ENCODE measurements around the gene AMER1. TPM values are rescaled to one million over a fixed set of nuclear protein-coding genes. Genes with fewer than 3 reads are reported as not detected.

The AMER1 gene
- total RNA-seq, 4 donors from 2014 or later = 4.0 to 11.1 (median 5.1) TPM

GRCh38 chrX:64202808-64203325, 2.6 kb downstream of the AMER1 start:
- intact Hi-C loops (cut with DNase I) = no loop called here

GRCh38 chrX:64198036-64198435, 7.5 kb downstream of the AMER1 start:
- H3K4me1 ChIP-seq = peaks cover 0 to 3% (median 0%) of the 10 kb centered on the region in 3 donors
- no peaks in the 10 kb centered on the region for H3K9me3 ChIP-seq
- H3K27me3 ChIP-seq = no peaks in the 10 kb centered on the region
- H3K36me3 ChIP-seq = peaks cover 0 to 5% (median 0%) of the 10 kb centered on the region in 3 donors
- DNase-seq = no peak
- no peak overlapping the region for H3K27ac ChIP-seq
- TF ChIP-seq POLR2A (IDR thresholded peaks at IDR 0.05) (no peak), CTCF (IDR thresholded peaks at IDR 0.05) (no peak)
- H3K4me3 ChIP-seq = no peak overlapping the region
- intact Hi-C loops (cut with DNase I) = no loop called here

More at GRCh38 chrX:64202808-64203325, 2.6 kb downstream of the AMER1 start:
- 65 to 86% methylated on average over 2 of the region's 2 CpGs for WGBS, 2 donors
- no peaks in the 10 kb centered on the region for H3K36me3 ChIP-seq
- peaks cover 5 to 34% (median 7%) of the 10 kb centered on the region in 3 donors for H3K4me1 ChIP-seq
- DNase-seq = no peak
- TF ChIP-seq POLR2A (IDR thresholded peaks at IDR 0.05) = no peak
- no peak for TF ChIP-seq CTCF (IDR thresholded peaks at IDR 0.05)
- H3K27ac ChIP-seq = no peak overlapping the region
- H3K9me3 ChIP-seq = no peaks in the 10 kb centered on the region
- H3K27me3 ChIP-seq = no peaks in the 10 kb centered on the region
- H3K4me3 ChIP-seq = no peak overlapping the region

GRCh38 chrX:64196606-64197005, 8.9 kb downstream of the AMER1 start:
- TF ChIP-seq POLR2A (IDR thresholded peaks at IDR 0.05) (no peak), CTCF (IDR thresholded peaks at IDR 0.05) (no peak)
- no peak overlapping the region for H3K4me3 ChIP-seq
- peaks cover 0 to 19% (median 0%) of the 10 kb centered on the region in 3 donors for H3K36me3 ChIP-seq
- WGBS, 2 donors = 87 to 94% methylated on average over 3 of the region's 3 CpGs
- H3K27me3 ChIP-seq = no peaks in the 10 kb centered on the region
- H3K27ac ChIP-seq = no peak overlapping the region
- no peaks in the 10 kb centered on the region for H3K9me3 ChIP-seq
- H3K4me1 ChIP-seq = no peaks in the 10 kb centered on the region
- intact Hi-C loops (cut with DNase I) = no loop called here
- DNase-seq = no peak

GRCh38 chrX:64195862-64196261, 9.6 kb downstream of the AMER1 start:
- TF ChIP-seq CTCF (IDR thresholded peaks at IDR 0.05) (no peak), POLR2A (IDR thresholded peaks at IDR 0.05) (no peak)
- no peaks in the 10 kb centered on the region for H3K9me3 ChIP-seq
- no peaks in the 10 kb centered on the region for H3K4me1 ChIP-seq
- WGBS, 2 donors = 43 to 71% methylated on average over 1 of the region's 1 CpG
- no peak for DNase-seq
- no peaks in the 10 kb centered on the region for H3K27me3 ChIP-seq
- intact Hi-C loops (cut with DNase I) = no loop called here
- H3K27ac ChIP-seq = no peak overlapping the region
- no peak overlapping the region for H3K4me3 ChIP-seq
- peaks cover 0 to 26% (median 0%) of the 10 kb centered on the region in 3 donors for H3K36me3 ChIP-seq

- intact Hi-C loops (cut with DNase I) = no loop called here
- H3K27me3 ChIP-seq = no peaks in the 10 kb centered on the region
- no peak for TF ChIP-seq POLR2A (IDR thresholded peaks at IDR 0.05)
- no peak for TF ChIP-seq CTCF (IDR thresholded peaks at IDR 0.05)
- H3K4me3 ChIP-seq = no peak overlapping the region
- peaks cover 0 to 47% (median 0%) of the 10 kb centered on the region in 3 donors for H3K36me3 ChIP-seq
- 71 to 82% methylated on average over 2 to 3 of the region's 5 CpGs for WGBS, 2 donors
- H3K4me1 ChIP-seq = no peaks in the 10 kb centered on the region
- no peak for DNase-seq
- no peaks in the 10 kb centered on the region for H3K9me3 ChIP-seq
- H3K27ac ChIP-seq = no peak overlapping the region
These were observed 12.8 kb downstream of the AMER1 start for GRCh38 chrX:64192673-64193072.
